HCT116 (cell line): ENCODE results near the gene HHAT. TPM values are rescaled to one million over a fixed set of nuclear protein-coding genes. Genes with fewer than 3 reads are reported as not detected.

ENCODE experiments used
- ATAC-seq: fragments of 200-7000 bp; cut with Tn5 transposase; 2 replicates; pipeline ENCODE4 v1.9.1; 2020; ENCODE audit warnings: mild to moderate bottlenecking, moderate library complexity
- BruUV-seq: library from RNA; stranded (reverse); fragments of 400-500 nt; replicated peaks from 2 replicates; lab custom pipeline; 2021; lab: Mats Ljungman, UMichigan
- CTCF ChIA-PET: fragments of 300-600 bp; sonication (Branson Sonifier 250); formaldehyde crosslinking; loops from one replicate; lab custom pipeline; 2021; ENCODE audit warnings: antibody characterized with exemption; lab: Charles Lee
- POLR2A ChIA-PET: fragments of 300-600, 350-600 bp; sonication (Branson Sonifier 250); formaldehyde crosslinking; loops from one replicate; lab custom pipeline; 2021; ENCODE audit warnings: antibody characterized with exemption; lab: Charles Lee
- RAD21 ChIA-PET, 2 experiments: fragments of 300-600 bp; sonication (Branson Sonifier 250); formaldehyde crosslinking; loops; one replicate each; lab custom pipeline; 2023; ENCODE audit warnings: low total read pairs in 2 of 2; ENCODE audit not compliant: uncharacterized antibody in 2 of 2, unreplicated experiment in 2 of 2, low non-redundant PET in 1 of 2; lab: Charles Lee
- DNase-seq: peaks from one replicate; pipeline ENCODE4 v3.0.0-alpha.2; 2010; ENCODE audit warnings: low read depth, low spot score
- H2AFZ ChIP-seq: fragments of 200-600 bp; shearing (Covaris generic), sonication (generic); 2 replicates; pipeline ENCODE4 v1.6.1; 2017; ENCODE audit warnings: low read depth, mixed run types, mixed read lengths, antibody characterized with exemption, low read length; ENCODE audit not compliant: poor library complexity, severe bottlenecking
- H3K27ac ChIP-seq: 2 replicates; pipeline ENCODE4 v1.5.1; 2012; ENCODE audit warnings: low read depth, low read length
- H3K27me3 ChIP-seq: fragments of 200-600 bp; sonication (generic); 2 replicates; pipeline ENCODE4 v1.6.1; 2016; ENCODE audit warnings: mixed run types, low read length, mixed read lengths; ENCODE audit not compliant: insufficient read depth
- H3K36me3 ChIP-seq, 2 experiments: fragments of 200-500 bp in 1 of 2; fragments of 200-600 bp in 1 of 2; sonication (Bioruptor generic) in 1 of 2; sonication (generic) in 1 of 2; 2 replicates each; pipeline versions ENCODE4 v1.5.1 to v1.6.1; 2014 to 2016; ENCODE audit warnings: low read length in 2 of 2, inconsistent platforms in 1 of 2, mixed read lengths in 1 of 2, mixed run types in 1 of 2; ENCODE audit not compliant: insufficient read depth in 2 of 2, control insufficient read depth in 1 of 2
- H3K4me1 ChIP-seq, 2 experiments: fragments of 200-600 bp in 1 of 2; sonication (generic) in 1 of 2; 2 replicates each; pipeline versions ENCODE4 v1.5.1 to v1.6.1; 2012 to 2017; ENCODE audit warnings: low read length in 2 of 2, inconsistent platforms in 1 of 2, mild to moderate bottlenecking in 1 of 2, mixed read lengths in 1 of 2, mixed run types in 1 of 2, moderate library complexity in 1 of 2; ENCODE audit not compliant: insufficient read depth in 2 of 2, control insufficient read depth in 1 of 2
- H3K4me2 ChIP-seq: fragments of 200-600 bp; sonication (generic); 2 replicates; pipeline ENCODE4 v1.6.1; 2017; ENCODE audit warnings: mixed run types, low read length, mixed read lengths
- H3K4me3 ChIP-seq, 2 experiments: fragments of 200-600 bp in 1 of 2; sonication (generic) in 1 of 2; replicated peaks in 1 of 2; 2 replicates each; pipeline ENCODE4 v1.5.1; 2011 to 2016; ENCODE audit warnings: low read length in 2 of 2, control low read depth in 1 of 2, low read depth in 1 of 2, mild to moderate bottlenecking in 1 of 2, mixed read lengths in 1 of 2, mixed run types in 1 of 2
- H3K79me2 ChIP-seq: fragments of 200-600 bp; sonication (generic); 2 replicates; pipeline ENCODE4 v1.6.1; 2017; ENCODE audit warnings: mild to moderate bottlenecking, mixed run types, low read length, moderate library complexity, mixed read lengths; ENCODE audit not compliant: insufficient read depth
- H3K9ac ChIP-seq: fragments of 200-600 bp; sonication (generic); 2 replicates; pipeline ENCODE4 v1.6.1; 2016; ENCODE audit warnings: low read length, mixed read lengths
- H3K9me2 ChIP-seq: fragments of 200-600 bp; sonication (generic), shearing (Covaris generic); 2 replicates; pipeline ENCODE4 v1.6.1; 2017; ENCODE audit warnings: mixed run types, mild to moderate bottlenecking, moderate library complexity; ENCODE audit not compliant: insufficient read depth
- H3K9me3 ChIP-seq, 2 experiments: fragments of 200-500 bp in 1 of 2; fragments of 200-600 bp in 1 of 2; sonication (Bioruptor generic) in 1 of 2; sonication (generic) in 1 of 2; 2 replicates each; pipeline ENCODE4 v1.6.1; 2014 to 2017; ENCODE audit warnings: low read length in 2 of 2, mixed read lengths in 2 of 2, inconsistent platforms in 1 of 2, low read depth in 1 of 2, mild to moderate bottlenecking in 1 of 2, mixed run types in 1 of 2, moderate library complexity in 1 of 2; ENCODE audit not compliant: control insufficient read depth in 1 of 2, insufficient read depth in 1 of 2
- H4K20me1 ChIP-seq: fragments of 200-600 bp; sonication (generic), shearing (Covaris generic); 2 replicates; pipeline ENCODE4 v1.6.1; 2017; ENCODE audit warnings: mixed run types, mild to moderate bottlenecking, moderate library complexity; ENCODE audit not compliant: insufficient read depth
- CBX3 ChIP-seq: IDR thresholded peaks from 2 replicates; pipeline ENCODE4 v1.6.1; 2012; ENCODE audit warnings: low read depth
- EGR1 ChIP-seq: IDR thresholded peaks from 2 replicates; pipeline ENCODE4 v1.6.1; 2012; ENCODE audit warnings: low read depth
- ELF1 ChIP-seq: IDR thresholded peaks from 2 replicates; pipeline ENCODE4 v1.6.1; 2012; ENCODE audit warnings: low read depth, borderline replicate concordance
- EZH2 ChIP-seq: fragments of 200-600 bp; sonication (generic); IDR thresholded peaks from 2 replicates; pipeline ENCODE4 v1.6.1; 2017; ENCODE audit warnings: antibody characterized with exemption, mixed run types
- EZH2phosphoT487 ChIP-seq: fragments of 200-600 bp; IDR thresholded peaks from 2 replicates; pipeline ENCODE4 v1.6.1; 2018; ENCODE audit warnings: antibody characterized with exemption, borderline replicate concordance
- FOSL1 ChIP-seq: IDR thresholded peaks from 2 replicates; pipeline ENCODE4 v1.6.1; 2012; ENCODE audit warnings: low read depth
- RAD21 ChIP-seq: IDR thresholded peaks from 2 replicates; pipeline ENCODE4 v1.6.1; 2012; ENCODE audit warnings: low read depth, mild to moderate bottlenecking
- ZNF274 ChIP-seq: fragments of 200-500 bp; sonication (Bioruptor generic); IDR thresholded peaks from 2 replicates; pipeline ENCODE4 v1.6.1; 2014; ENCODE audit warnings: mild to moderate bottlenecking, low read depth, low read length, inconsistent platforms
- intact Hi-C: fragments of 100-400 bp; cut with micrococcal nuclease; formaldehyde crosslinking; loops from 2 replicates; pipeline ENCODE4 v1.10.0; 2022
- total RNA-seq: library from RNA; stranded (reverse); gene quantifications from one replicate; pipeline ENCODE4 v1.2.1, GENCODE V29; 2021; ENCODE audit not compliant: unreplicated experiment
- TF ChIP-seq, protein P1 (sequence below): IDR thresholded peaks from 2 replicates; pipeline ENCODE4 v1.6.1; 2012
- TF ChIP-seq, protein P2 (sequence below): IDR thresholded peaks from 2 replicates; pipeline ENCODE4 v1.6.1; 2012
- TF ChIP-seq, protein P3 (sequence below): IDR thresholded peaks from 2 replicates; pipeline ENCODE4 v1.6.1; 2012; ENCODE audit warnings: low read depth
- TF ChIP-seq, protein P4 (sequence below): IDR thresholded peaks from 2 replicates; pipeline ENCODE4 v1.6.1; 2011; ENCODE audit warnings: mild to moderate bottlenecking, low read length, moderate library complexity; ENCODE audit not compliant: insufficient replicate concordance; ENCODE audit errors: extremely low read depth

The HHAT gene
- total RNA-seq, 1 experiment from 2014 or later = 2.7 TPM

DNA sequence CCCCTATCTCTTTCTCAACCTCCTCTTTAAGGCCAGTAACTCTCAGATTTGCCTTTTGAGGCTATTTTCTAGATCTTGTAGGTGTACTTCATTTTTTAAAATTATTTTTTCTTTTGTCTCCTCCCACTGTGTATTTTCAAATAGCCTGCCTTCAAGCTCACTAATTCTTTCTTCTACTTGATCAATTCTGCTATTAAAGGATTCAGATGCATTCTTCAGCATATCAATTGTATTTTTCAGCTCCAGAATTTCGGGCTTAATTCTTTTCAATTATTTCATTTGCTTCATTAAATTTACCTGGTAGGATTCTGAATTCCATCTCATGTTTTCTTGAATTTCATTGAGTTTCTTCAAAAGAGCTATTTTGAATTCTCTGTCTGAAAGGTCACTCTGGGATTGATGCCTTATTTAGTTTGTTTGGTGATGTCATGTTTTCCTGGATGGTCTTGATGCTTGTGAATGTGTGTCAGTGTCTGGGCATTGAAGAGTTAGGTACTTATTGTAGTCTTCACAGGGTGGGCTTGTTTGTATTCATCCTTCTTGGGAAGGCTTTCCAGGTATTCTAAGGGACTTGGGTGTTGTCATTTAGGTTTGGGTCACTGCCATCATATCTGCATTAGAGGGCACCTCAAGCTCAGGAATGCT, 3.6 kb upstream of the HHAT start:
- intact Hi-C loops = no loop called here
- no peak overlapping the region for H3K4me3 ChIP-seq
- DNase-seq = no peak
- H3K36me3 ChIP-seq = no peaks in the 10 kb centered on the region
- peaks cover 9 to 19% of the 10 kb centered on the region in 2 experiments; a peak in 3 of 4 replicates for H3K4me1 ChIP-seq
- ChIA-PET POLR2A (no interaction called here), RAD21 (no interaction called here), CTCF (no interaction called here)
- no peak overlapping the region for H2AFZ ChIP-seq
- no peaks in the 10 kb centered on the region for H3K9me3 ChIP-seq
- ATAC-seq = no peak
- no peaks in the 10 kb centered on the region for H3K9me2 ChIP-seq
- no peak overlapping the region for H3K9ac ChIP-seq
- no peaks in the 10 kb centered on the region for H3K79me2 ChIP-seq
- TF ChIP-seq CBX3 (peak; percentile 37; the same call in 1 of the 2 replicates), EZH2 (no peak)
- no peak overlapping the region for H3K4me2 ChIP-seq
- H3K27ac ChIP-seq = no peak overlapping the region
- no peaks in the 10 kb centered on the region for H3K27me3 ChIP-seq
- no peaks in the 10 kb centered on the region for H4K20me1 ChIP-seq
- no TSS peak for BruUV-seq

DNA sequence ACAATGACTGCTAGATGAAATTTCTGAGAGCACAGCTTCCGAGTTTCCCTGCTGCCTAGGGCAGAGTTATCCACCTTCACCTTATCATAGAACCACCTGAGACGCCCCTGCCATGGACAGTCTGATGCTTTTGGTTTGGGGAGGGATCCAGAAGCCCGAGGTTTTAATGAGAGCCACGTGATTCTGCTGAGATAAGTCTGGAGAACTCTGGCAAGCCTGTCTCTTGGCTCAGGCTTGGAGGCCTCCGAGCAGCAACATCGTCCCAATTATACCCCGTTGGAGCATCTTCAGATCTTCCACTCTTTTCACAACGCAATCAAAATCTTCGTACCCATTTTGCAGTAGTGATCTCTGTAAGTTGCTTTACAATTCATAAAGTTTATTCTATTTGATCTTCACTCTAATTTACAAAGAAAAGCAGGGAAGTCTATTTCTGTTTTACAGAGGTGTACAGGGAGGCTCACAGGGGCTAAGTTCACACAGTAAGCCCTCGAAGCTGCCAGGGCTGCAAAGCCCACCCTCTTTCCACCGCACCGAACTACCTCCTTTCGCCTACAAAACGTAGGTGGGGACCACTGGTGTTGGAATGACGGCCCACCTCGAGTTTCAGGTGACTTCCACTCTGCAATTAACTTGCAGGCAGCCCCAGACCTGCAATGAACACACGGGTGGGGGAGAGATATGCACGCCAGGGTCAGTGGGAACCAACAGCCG, 513 bp upstream of the HHAT start:
- BruUV-seq = TSS peak; percentile 70
- intact Hi-C loops = no loop called here
- TF ChIP-seq RAD21 = no peak
- TF ChIP-seq ELF1 = no peak
- TF ChIP-seq EGR1 = no peak
- no peak for TF ChIP-seq EZH2phosphoT487
- TF ChIP-seq, protein P1, sequence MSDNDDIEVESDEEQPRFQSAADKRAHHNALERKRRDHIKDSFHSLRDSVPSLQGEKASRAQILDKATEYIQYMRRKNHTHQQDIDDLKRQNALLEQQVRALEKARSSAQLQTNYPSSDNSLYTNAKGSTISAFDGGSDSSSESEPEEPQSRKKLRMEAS = no peak
- TF ChIP-seq, protein P2, sequence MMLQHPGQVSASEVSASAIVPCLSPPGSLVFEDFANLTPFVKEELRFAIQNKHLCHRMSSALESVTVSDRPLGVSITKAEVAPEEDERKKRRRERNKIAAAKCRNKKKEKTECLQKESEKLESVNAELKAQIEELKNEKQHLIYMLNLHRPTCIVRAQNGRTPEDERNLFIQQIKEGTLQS = no peak
- no peak for TF ChIP-seq ZNF274
- TF ChIP-seq FOSL1 = no peak
- TF ChIP-seq, protein P3, sequence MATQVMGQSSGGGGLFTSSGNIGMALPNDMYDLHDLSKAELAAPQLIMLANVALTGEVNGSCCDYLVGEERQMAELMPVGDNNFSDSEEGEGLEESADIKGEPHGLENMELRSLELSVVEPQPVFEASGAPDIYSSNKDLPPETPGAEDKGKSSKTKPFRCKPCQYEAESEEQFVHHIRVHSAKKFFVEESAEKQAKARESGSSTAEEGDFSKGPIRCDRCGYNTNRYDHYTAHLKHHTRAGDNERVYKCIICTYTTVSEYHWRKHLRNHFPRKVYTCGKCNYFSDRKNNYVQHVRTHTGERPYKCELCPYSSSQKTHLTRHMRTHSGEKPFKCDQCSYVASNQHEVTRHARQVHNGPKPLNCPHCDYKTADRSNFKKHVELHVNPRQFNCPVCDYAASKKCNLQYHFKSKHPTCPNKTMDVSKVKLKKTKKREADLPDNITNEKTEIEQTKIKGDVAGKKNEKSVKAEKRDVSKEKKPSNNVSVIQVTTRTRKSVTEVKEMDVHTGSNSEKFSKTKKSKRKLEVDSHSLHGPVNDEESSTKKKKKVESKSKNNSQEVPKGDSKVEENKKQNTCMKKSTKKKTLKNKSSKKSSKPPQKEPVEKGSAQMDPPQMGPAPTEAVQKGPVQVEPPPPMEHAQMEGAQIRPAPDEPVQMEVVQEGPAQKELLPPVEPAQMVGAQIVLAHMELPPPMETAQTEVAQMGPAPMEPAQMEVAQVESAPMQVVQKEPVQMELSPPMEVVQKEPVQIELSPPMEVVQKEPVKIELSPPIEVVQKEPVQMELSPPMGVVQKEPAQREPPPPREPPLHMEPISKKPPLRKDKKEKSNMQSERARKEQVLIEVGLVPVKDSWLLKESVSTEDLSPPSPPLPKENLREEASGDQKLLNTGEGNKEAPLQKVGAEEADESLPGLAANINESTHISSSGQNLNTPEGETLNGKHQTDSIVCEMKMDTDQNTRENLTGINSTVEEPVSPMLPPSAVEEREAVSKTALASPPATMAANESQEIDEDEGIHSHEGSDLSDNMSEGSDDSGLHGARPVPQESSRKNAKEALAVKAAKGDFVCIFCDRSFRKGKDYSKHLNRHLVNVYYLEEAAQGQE = no peak
- TF ChIP-seq, protein P4, sequence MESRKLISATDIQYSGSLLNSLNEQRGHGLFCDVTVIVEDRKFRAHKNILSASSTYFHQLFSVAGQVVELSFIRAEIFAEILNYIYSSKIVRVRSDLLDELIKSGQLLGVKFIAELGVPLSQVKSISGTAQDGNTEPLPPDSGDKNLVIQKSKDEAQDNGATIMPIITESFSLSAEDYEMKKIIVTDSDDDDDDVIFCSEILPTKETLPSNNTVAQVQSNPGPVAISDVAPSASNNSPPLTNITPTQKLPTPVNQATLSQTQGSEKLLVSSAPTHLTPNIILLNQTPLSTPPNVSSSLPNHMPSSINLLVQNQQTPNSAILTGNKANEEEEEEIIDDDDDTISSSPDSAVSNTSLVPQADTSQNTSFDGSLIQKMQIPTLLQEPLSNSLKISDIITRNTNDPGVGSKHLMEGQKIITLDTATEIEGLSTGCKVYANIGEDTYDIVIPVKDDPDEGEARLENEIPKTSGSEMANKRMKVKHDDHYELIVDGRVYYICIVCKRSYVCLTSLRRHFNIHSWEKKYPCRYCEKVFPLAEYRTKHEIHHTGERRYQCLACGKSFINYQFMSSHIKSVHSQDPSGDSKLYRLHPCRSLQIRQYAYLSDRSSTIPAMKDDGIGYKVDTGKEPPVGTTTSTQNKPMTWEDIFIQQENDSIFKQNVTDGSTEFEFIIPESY = no peak
- TF ChIP-seq EZH2 = no peak

More for the DNA sequence above, 513 bp upstream of the HHAT start:
- POLR2A ChIA-PET = interaction anchor here (0.6 to 1.5 kb wide), 3 partner anchors 46 to 50 kb away, joined by 3 to 4 read pairs (median 3); no protein-coding TSS in a partner anchor
- H3K9me3 ChIP-seq = no peaks in the 10 kb centered on the region
- peak overlapping the region; percentile 62 to 66 for H3K4me3 ChIP-seq
- peaks cover 11 to 28% of the 10 kb centered on the region in 2 experiments; a peak in 3 of 4 replicates for H3K4me1 ChIP-seq
- CTCF ChIA-PET = no interaction called here
- H3K4me2 ChIP-seq = peak overlapping the region; percentile 93
- no peaks in the 10 kb centered on the region for H3K36me3 ChIP-seq
- no peaks in the 10 kb centered on the region for H3K9me2 ChIP-seq
- DNase-seq (no peak), ATAC-seq (peak; percentile 23)
- no peaks in the 10 kb centered on the region for H3K79me2 ChIP-seq
- H3K27ac ChIP-seq = peak overlapping the region; percentile 88
- no peaks in the 10 kb centered on the region for H4K20me1 ChIP-seq
- RAD21 ChIA-PET = no interaction called here
- peak overlapping the region; percentile 69 for H3K9ac ChIP-seq
- peak overlapping the region; percentile 86 for H2AFZ ChIP-seq
- H3K27me3 ChIP-seq = no peaks in the 10 kb centered on the region
